ENCODE data around the gene ZNF597.

GRCh38 chr16:3469736-3470135, 26.4 kb upstream of the ZNF597 start:
- TF ChIP-seq CTCF (conservative IDR thresholded peaks at IDR 0.05; ENCODE audit: low read depth, low read length): no peak
- TF ChIP-seq EZH2phosphoT487 (IDR thresholded peaks at IDR 0.05; ENCODE audit: borderline replicate concordance, low read length): no peak

Data from PC-3 (cell line).